Measurements from ENCODE around the gene VEGFA.

DNA sequence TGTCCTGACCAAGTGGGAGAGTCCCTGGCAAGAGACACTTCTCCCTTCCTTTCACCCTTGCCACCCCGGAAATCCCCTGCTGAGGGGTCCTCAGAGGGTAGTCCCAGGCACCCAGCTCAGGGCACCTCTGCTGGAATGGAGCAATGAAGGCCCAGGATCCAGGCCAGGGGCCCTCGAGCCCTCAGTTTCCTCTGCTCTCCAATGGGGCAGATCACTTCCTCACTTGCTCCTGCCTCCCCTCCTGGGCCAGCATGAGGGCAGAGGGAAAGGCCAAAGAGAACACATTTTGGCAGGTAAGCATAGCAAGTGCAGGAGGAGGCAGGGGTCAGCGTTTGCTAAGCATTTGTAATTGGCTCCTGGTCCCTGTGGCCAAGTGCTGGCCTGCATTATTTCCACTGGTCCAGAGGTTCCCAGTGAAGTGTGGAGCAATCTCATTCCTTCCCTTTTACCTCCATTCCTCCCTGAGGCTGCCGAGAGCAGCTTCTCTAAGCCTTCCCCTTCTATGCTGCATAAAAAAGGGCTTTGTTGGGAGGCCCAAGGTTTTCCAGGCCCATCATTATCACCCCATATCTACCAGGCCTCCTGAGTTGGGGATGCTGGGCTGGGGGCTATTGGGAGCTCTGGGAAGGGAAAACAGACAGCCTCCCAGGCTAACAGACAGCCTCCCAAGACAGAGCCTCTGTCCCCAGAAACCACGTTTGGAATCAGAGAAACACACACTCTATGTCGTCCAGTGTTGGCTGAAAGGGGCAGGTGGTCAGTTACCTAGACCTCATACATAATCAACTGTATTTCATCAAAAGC lies 28.8 kb upstream of the VEGFA start:
- no peak for TF ChIP-seq POLR2A (IDR thresholded peaks at IDR 0.05; ENCODE audit: low read depth, low read length)
- no peak for TF ChIP-seq POLR2AphosphoS5 (IDR thresholded peaks at IDR 0.05; ENCODE audit: low read depth, low read length)
- no peak for TF ChIP-seq TAF1 (IDR thresholded peaks at IDR 0.05; ENCODE audit: low read depth, low read length)
- TF ChIP-seq SPI1 (IDR thresholded peaks at IDR 0.05; ENCODE audit: low read depth, low read length), result no peak

All from GM12891 (cell line).